Colonic mucosa (tissue), 4 donors: ENCODE measurements around the gene IDUA. TPM values are rescaled to one million over a fixed set of nuclear protein-coding genes. Genes with fewer than 3 reads are reported as not detected.

Experiments
- DNase-seq: peaks from one replicate; pipeline ENCODE4 v3.0.0-alpha.2; 2020
- H3K27ac ChIP-seq: fragments of 200-600 bp; one replicate; pipeline ENCODE4 v1.8.0; 2021
- H3K27me3 ChIP-seq: fragments of 200-600 bp; one replicate; pipeline ENCODE4 v1.8.0; 2021
- H3K36me3 ChIP-seq: fragments of 200-600 bp; one replicate; pipeline ENCODE4 v1.8.0; 2021
- H3K4me1 ChIP-seq: fragments of 200-600 bp; one replicate; pipeline ENCODE4 v1.8.0; 2021; ENCODE audit warnings: mild to moderate bottlenecking
- H3K4me3 ChIP-seq: fragments of 200-600 bp; one replicate; pipeline ENCODE4 v1.8.0; 2021
- H3K9ac ChIP-seq, 2 donors: one replicate each; pipeline ENCODE4 v1.7.0; 2013; ENCODE audit warnings: control low read depth in 2 of 2, low read depth in 2 of 2, low read length in 2 of 2
- H3K9me3 ChIP-seq: fragments of 200-600 bp; one replicate; pipeline ENCODE4 v1.8.0; 2021
- CTCF ChIP-seq: fragments of 200-600 bp; IDR thresholded peaks from one replicate; pipeline ENCODE4 v1.8.0; 2022; ENCODE audit warnings: antibody characterized with exemption, mild to moderate bottlenecking
- intact Hi-C: fragments of 100-400 bp; cut with DNase I; formaldehyde crosslinking; loops from one replicate; pipeline ENCODE4 v1.14.1; 2022
- total RNA-seq, 2 donors: library from RNA; stranded (reverse); fragmentation: NEBNext Ultra II Directional in 1 of 2; extraction: Animal tissue kit (Norgen Biotek cat#: 25700) in 1 of 2; gene quantifications; one replicate each; pipeline ENCODE4 v1.2.1, GENCODE V29; 2021
- donor health status: healthy.
- donor health status: DM: no; HTN: no; CAD: no.
- donor health status: DM: no; HTN: no; CAD: no.

Gene IDUA
- total RNA-seq, 2 donors from 2014 or later: 18.8 to 22.4 TPM

DNA sequence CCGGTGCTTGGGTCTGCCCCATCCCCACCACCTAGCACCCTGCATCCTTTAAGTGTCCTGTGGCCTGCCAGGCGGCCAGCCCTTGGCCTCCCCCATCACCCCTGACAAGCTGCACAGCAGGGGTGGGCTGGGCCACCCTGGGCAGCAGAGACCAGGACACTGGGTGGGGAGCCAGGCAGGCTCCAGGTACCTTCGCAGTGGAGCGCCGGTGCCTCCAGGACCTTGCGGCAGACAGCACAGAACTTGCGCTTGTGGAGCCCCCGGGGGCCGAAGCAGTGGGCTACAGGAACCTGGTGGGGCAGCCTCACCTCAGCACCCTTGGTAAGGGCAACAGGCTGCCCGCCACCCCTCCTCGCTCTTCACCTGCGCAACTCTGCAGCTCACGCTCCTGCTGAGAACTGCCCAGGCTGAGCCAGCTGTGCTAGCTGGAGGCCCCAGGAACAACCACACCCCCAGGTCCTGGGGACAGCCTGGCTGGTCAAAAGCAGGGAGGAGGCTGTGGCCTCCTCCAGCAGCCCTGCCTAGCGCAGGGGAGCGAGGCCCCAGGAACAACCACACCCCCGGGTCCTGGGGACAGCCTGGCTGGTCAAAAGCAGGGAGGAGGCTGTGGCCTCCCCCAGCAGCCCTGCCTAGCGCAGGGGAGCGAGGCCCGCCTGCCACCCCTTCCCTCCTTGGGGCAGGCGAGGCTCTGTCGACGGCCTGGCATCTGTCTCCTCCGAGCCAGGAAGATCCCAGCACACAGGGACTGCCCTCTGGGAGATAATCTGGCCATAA, 18.0 kb upstream of the IDUA start:
- no peak for TF ChIP-seq CTCF

GRCh38 chr4:970046-970745, 16.6 kb upstream of the IDUA start:
- Histone ChIP-seq H3K27me3 (no peaks in the 10 kb centered on the region), H3K27ac (no peak overlapping the region), H3K9me3 (no peaks in the 10 kb centered on the region), H3K4me1 (peaks cover 20% of the 10 kb centered on the region), H3K36me3 (peaks cover 3% of the 10 kb centered on the region), H3K4me3 (no peak overlapping the region), H3K9ac (peak overlapping the region in 1 of 2 donors; percentile 93)
- intact Hi-C loops: no loop called here
- TF ChIP-seq CTCF: no peak
- peak; percentile 46 for DNase-seq

More for the DNA sequence above, 18.0 kb upstream of the IDUA start:
- Histone ChIP-seq H3K27me3 (no peaks in the 10 kb centered on the region), H3K4me3 (no peak overlapping the region), H3K9ac (peak overlapping the region in 1 of 2 donors; percentile 21), H3K4me1 (peaks cover 20% of the 10 kb centered on the region), H3K9me3 (no peaks in the 10 kb centered on the region), H3K36me3 (peaks cover 3% of the 10 kb centered on the region), H3K27ac (no peak overlapping the region)
- no peak for DNase-seq
- intact Hi-C loops: no loop called here

GRCh38 chr4:970854-971520, 15.9 kb upstream of the IDUA start:
- peak overlapping the region; percentile 28 to 93 for H3K9ac ChIP-seq
- no peaks in the 10 kb centered on the region for H3K9me3 ChIP-seq
- peak overlapping the region; percentile 2 for H3K4me3 ChIP-seq
- no peaks in the 10 kb centered on the region for H3K27me3 ChIP-seq
- TF ChIP-seq CTCF: no peak
- peak overlapping the region; percentile 59 for H3K27ac ChIP-seq
- peak; percentile 52 for DNase-seq
- H3K36me3 ChIP-seq: peaks cover 3% of the 10 kb centered on the region
- H3K4me1 ChIP-seq: peaks cover 20% of the 10 kb centered on the region
- intact Hi-C loops: no loop called here

DNA sequence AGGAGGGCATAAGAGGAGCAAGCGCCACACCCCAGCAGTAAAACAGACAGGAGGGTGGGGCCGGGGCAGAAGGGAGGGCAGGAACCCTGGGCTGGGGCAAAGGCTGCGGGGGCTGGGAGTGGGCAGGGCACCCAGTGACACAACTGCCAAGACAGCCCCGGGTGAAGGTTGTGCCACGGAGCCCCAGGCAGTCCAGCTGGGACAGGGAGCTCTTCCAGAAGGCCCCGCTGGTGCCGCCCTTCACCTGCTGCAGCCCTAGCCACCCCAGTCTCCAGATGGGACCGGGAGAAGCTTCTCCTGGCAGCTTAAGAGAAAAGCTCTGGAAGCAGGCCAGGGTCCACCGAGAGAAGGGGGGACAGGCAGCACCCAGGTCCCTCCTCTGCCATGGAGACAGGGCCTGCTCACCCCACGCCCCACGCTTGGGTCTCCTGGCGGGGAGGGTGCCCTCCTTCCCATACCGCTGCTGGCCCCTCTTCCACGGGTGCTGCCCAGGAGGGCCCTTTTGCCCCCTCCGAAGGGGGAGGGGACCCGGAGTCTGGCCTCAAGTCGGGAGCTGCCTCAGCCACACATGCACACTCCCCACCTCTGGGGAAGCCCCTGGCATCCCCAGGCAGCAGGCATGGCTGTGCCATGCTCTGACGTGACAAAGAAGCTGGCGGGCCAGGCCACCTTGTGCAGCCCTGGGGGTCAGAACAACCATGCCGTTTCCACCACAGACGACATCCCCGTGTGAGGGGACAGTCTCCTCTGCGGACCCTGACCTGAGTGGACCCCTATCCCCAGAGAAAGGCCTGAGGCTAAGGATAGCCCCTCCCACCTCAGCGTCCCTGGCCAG, 15.0 kb upstream of the IDUA start:
- DNase-seq: peak; percentile 95

More for the DNA sequence above, 15.0 kb upstream of the IDUA start:
- Histone ChIP-seq H3K4me1 (peaks cover 20% of the 10 kb centered on the region), H3K4me3 (peak overlapping the region; percentile 94), H3K36me3 (no peaks in the 10 kb centered on the region), H3K27me3 (no peaks in the 10 kb centered on the region), H3K27ac (peak overlapping the region; percentile 59), H3K9me3 (no peaks in the 10 kb centered on the region), H3K9ac (peak overlapping the region; percentile 86 to 93)
- TF ChIP-seq CTCF: no peak
- intact Hi-C loops: no loop called here
